ENCODE data around the gene CTPS2.
A peak's percentile ranks its signal among the peaks of the same experiment; 100 is the strongest.

Gene CTPS2

GRCh38 chrX:16711219-16711811 lies 1.2 kb downstream of the CTPS2 start:
- TF ChIP-seq CTCF (IDR thresholded peaks at IDR 0.05): no peak
- TF ChIP-seq ZFX (IDR thresholded peaks at IDR 0.05; ENCODE audit: borderline replicate concordance): no peak
- H3K27ac ChIP-seq: peak overlapping the region; percentile 58; the same call in 1 of the 2 replicates

- no peak for TF ChIP-seq CTCF (IDR thresholded peaks at IDR 0.05)
- no peak overlapping the region for H3K27ac ChIP-seq
These were observed 4.5 kb downstream of the CTPS2 start for GRCh38 chrX:16708016-16708415.

GRCh38 chrX:16705370-16705769 lies 7.1 kb downstream of the CTPS2 start:
- no peak for TF ChIP-seq CTCF (IDR thresholded peaks at IDR 0.05)
- TF ChIP-seq ZFX (IDR thresholded peaks at IDR 0.05; ENCODE audit: borderline replicate concordance): no peak
- H3K27ac ChIP-seq: no peak overlapping the region

GRCh38 chrX:16702700-16703599 lies 9.5 kb downstream of the CTPS2 start:
- TF ChIP-seq CTCF (IDR thresholded peaks at IDR 0.05): no peak
- TF ChIP-seq ZFX (IDR thresholded peaks at IDR 0.05; ENCODE audit: borderline replicate concordance): no peak
- H3K27ac ChIP-seq: no peak overlapping the region

GRCh38 chrX:16700734-16701133 lies 11.7 kb downstream of the CTPS2 start:
- no peak for TF ChIP-seq ZFX (IDR thresholded peaks at IDR 0.05; ENCODE audit: borderline replicate concordance)
- TF ChIP-seq CTCF (IDR thresholded peaks at IDR 0.05): no peak

GRCh38 chrX:16699389-16699788 lies 13.1 kb downstream of the CTPS2 start:
- no peak for TF ChIP-seq ZFX (IDR thresholded peaks at IDR 0.05; ENCODE audit: borderline replicate concordance)
- TF ChIP-seq CTCF (IDR thresholded peaks at IDR 0.05): no peak
- H3K27ac ChIP-seq: no peak overlapping the region

More at GRCh38 chrX:16700734-16701133, 11.7 kb downstream of the CTPS2 start:
- H3K27ac ChIP-seq: no peak overlapping the region

GRCh38 chrX:16696956-16697355 lies 15.5 kb downstream of the CTPS2 start:
- TF ChIP-seq CTCF (IDR thresholded peaks at IDR 0.05): no peak
- TF ChIP-seq ZFX (IDR thresholded peaks at IDR 0.05; ENCODE audit: borderline replicate concordance): no peak
- no peak overlapping the region for H3K27ac ChIP-seq

Data from 22Rv1 (cell line).